SK-N-SH treated with all-trans-retinoic acid at 6 μM for 48 hours (cell line): ENCODE measurements around the gene CCDC85C.

Experiments used
- ATAC-seq: fragments of 200-7000 bp; cut with Tn5 transposase; 3 replicates; pipeline ENCODE4 v1.9.1; 2020; ENCODE audit warnings: mild to moderate bottlenecking, moderate library complexity
- ARNTL ChIP-seq: fragments of 450-650 bp; formaldehyde crosslinking; IDR thresholded peaks from 2 replicates; pipeline ENCODE4 v1.5.0; 2020; ENCODE audit warnings: low read depth, mild to moderate bottlenecking, moderate library complexity, borderline replicate concordance
- BACH2 ChIP-seq: fragments of 250-450 bp; sonication (Bioruptor Pico); IDR thresholded peaks from 2 replicates; pipeline ENCODE4 v1.9.0; 2021; ENCODE audit warnings: mild to moderate bottlenecking, borderline replicate concordance
- CSDC2 ChIP-seq: fragments of 250-450 bp; sonication (Bioruptor Pico); IDR thresholded peaks from 2 replicates; pipeline ENCODE4 v1.5.0; 2020; ENCODE audit warnings: mild to moderate bottlenecking, moderate library complexity
- ESRRG ChIP-seq: fragments of 250-450 bp; sonication (Bioruptor Pico); IDR thresholded peaks from 2 replicates; pipeline ENCODE4 v1.6.1; 2021; ENCODE audit warnings: mild to moderate bottlenecking
- GLIS3 ChIP-seq: fragments of 250-450 bp; sonication (Bioruptor Pico); IDR thresholded peaks from 2 replicates; pipeline ENCODE4 v1.5.0; 2020; ENCODE audit warnings: mild to moderate bottlenecking, moderate library complexity
- ISL1 ChIP-seq: fragments of 250-450 bp; sonication (Bioruptor Pico); IDR thresholded peaks from 2 replicates; pipeline ENCODE4 v2.1.2; 2022; ENCODE audit warnings: mild to moderate bottlenecking, moderate library complexity
- OSR1 ChIP-seq: fragments of 250-450 bp; sonication (Bioruptor Pico); IDR thresholded peaks from 2 replicates; pipeline ENCODE4 v1.8.0; 2022; ENCODE audit warnings: moderate library complexity, mild to moderate bottlenecking, inconsistent platforms
- POU6F1 ChIP-seq: fragments of 250-450 bp; sonication (Bioruptor Pico); IDR thresholded peaks from 2 replicates; pipeline ENCODE4 v1.8.0; 2021; ENCODE audit warnings: low read depth, mild to moderate bottlenecking, moderate library complexity, borderline replicate concordance
- PPARA ChIP-seq: fragments of 250-450 bp; sonication (Bioruptor Pico); IDR thresholded peaks from 2 replicates; pipeline ENCODE4 v1.5.0; 2020; ENCODE audit warnings: mild to moderate bottlenecking, borderline replicate concordance
- RARB ChIP-seq: fragments of 250-450 bp; sonication (Bioruptor Pico); IDR thresholded peaks from 2 replicates; pipeline ENCODE4 v1.8.0; 2021; ENCODE audit warnings: mild to moderate bottlenecking, moderate library complexity
- TCF4 ChIP-seq: fragments of 250-450 bp; sonication (Bioruptor Pico); IDR thresholded peaks from 2 replicates; pipeline ENCODE4 v1.8.0; 2021; ENCODE audit warnings: mild to moderate bottlenecking, moderate library complexity, borderline replicate concordance
- TOX ChIP-seq: fragments of 250-450 bp; sonication (Bioruptor Pico); IDR thresholded peaks from 2 replicates; pipeline ENCODE4 v1.8.0; 2021; ENCODE audit warnings: mild to moderate bottlenecking, moderate library complexity, borderline replicate concordance
- ZC3H10 ChIP-seq: fragments of 250-450 bp; sonication (Bioruptor Pico); IDR thresholded peaks from 2 replicates; pipeline ENCODE4 v1.5.1; 2021; ENCODE audit warnings: mild to moderate bottlenecking, moderate library complexity
- ZFP3 ChIP-seq: fragments of 250-450 bp; sonication (Bioruptor Pico); IDR thresholded peaks from 2 replicates; pipeline ENCODE4 v1.5.0; 2020; ENCODE audit warnings: mild to moderate bottlenecking, moderate library complexity
- ZFP30 ChIP-seq: fragments of 450-650 bp; formaldehyde crosslinking; IDR thresholded peaks from 2 replicates; pipeline ENCODE4 v1.5.0; 2022; ENCODE audit warnings: mild to moderate bottlenecking, moderate library complexity
- ZNF565 ChIP-seq: fragments of 450-650 bp; formaldehyde crosslinking; conservative IDR thresholded peaks from 2 replicates; pipeline ENCODE4 v1.5.0; 2020; ENCODE audit warnings: low read depth, mild to moderate bottlenecking, moderate library complexity
- ZNF8 ChIP-seq: fragments of 450-650 bp; formaldehyde crosslinking; IDR thresholded peaks from 2 replicates; pipeline ENCODE4 v1.5.0; 2020; ENCODE audit warnings: mild to moderate bottlenecking, moderate library complexity
- TF ChIP-seq, protein P1 (sequence below): fragments of 250-450 bp; sonication (Bioruptor Pico); IDR thresholded peaks from 2 replicates; pipeline ENCODE4 v1.8.0; 2020; ENCODE audit warnings: mild to moderate bottlenecking, moderate library complexity, borderline replicate concordance
- TF ChIP-seq, protein P2 (sequence below): fragments of 250-450 bp; sonication (Bioruptor Pico); IDR thresholded peaks from 2 replicates; pipeline ENCODE4 v1.5.1; 2020; ENCODE audit warnings: low read depth, mild to moderate bottlenecking, moderate library complexity
- TF ChIP-seq, protein P3 (sequence below): fragments of 250-450 bp; sonication (Bioruptor Pico); IDR thresholded peaks from 2 replicates; pipeline ENCODE4 v1.5.1; 2021; ENCODE audit warnings: mild to moderate bottlenecking, moderate library complexity

Gene CCDC85C

GRCh38 chr14:99511421-99512109, 92.4 kb downstream of the CCDC85C start (continued):
- TF ChIP-seq, protein P1, sequence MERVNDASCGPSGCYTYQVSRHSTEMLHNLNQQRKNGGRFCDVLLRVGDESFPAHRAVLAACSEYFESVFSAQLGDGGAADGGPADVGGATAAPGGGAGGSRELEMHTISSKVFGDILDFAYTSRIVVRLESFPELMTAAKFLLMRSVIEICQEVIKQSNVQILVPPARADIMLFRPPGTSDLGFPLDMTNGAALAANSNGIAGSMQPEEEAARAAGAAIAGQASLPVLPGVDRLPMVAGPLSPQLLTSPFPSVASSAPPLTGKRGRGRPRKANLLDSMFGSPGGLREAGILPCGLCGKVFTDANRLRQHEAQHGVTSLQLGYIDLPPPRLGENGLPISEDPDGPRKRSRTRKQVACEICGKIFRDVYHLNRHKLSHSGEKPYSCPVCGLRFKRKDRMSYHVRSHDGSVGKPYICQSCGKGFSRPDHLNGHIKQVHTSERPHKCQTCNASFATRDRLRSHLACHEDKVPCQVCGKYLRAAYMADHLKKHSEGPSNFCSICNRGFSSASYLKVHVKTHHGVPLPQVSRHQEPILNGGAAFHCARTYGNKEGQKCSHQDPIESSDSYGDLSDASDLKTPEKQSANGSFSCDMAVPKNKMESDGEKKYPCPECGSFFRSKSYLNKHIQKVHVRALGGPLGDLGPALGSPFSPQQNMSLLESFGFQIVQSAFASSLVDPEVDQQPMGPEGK (CRISPR knock-in tag), result no peak
- TF ChIP-seq ZNF8 (no peak), ARNTL (no peak), ZFP30 (CRISPR knock-in tag) (no peak), RARB (CRISPR knock-in tag) (no peak), ZNF565 (CRISPR knock-in tag) (no peak)
- TF ChIP-seq, protein P2, sequence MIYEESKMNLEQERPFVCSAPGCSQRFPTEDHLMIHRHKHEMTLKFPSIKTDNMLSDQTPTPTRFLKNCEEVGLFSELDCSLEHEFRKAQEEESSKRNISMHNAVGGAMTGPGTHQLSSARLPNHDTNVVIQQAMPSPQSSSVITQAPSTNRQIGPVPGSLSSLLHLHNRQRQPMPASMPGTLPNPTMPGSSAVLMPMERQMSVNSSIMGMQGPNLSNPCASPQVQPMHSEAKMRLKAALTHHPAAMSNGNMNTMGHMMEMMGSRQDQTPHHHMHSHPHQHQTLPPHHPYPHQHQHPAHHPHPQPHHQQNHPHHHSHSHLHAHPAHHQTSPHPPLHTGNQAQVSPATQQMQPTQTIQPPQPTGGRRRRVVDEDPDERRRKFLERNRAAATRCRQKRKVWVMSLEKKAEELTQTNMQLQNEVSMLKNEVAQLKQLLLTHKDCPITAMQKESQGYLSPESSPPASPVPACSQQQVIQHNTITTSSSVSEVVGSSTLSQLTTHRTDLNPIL (CRISPR knock-in tag), result no peak
- TF ChIP-seq, all 23 proteins: peak for 0

- TF ChIP-seq ISL1 (CRISPR knock-in tag), result no peak
- TF ChIP-seq, protein P2 (CRISPR knock-in tag), result no peak
- no peak for TF ChIP-seq ZFP30 (CRISPR knock-in tag)
- TF ChIP-seq OSR1 (CRISPR knock-in tag), result no peak
- no peak for TF ChIP-seq PPARA (CRISPR knock-in tag)
- TF ChIP-seq CSDC2 (CRISPR knock-in tag), result no peak
- TF ChIP-seq BACH2 (CRISPR knock-in tag), result no peak
- ATAC-seq, result no peak
Measured at GRCh38 chr14:99510556-99511139, 93.4 kb downstream of the CCDC85C start.

DNA sequence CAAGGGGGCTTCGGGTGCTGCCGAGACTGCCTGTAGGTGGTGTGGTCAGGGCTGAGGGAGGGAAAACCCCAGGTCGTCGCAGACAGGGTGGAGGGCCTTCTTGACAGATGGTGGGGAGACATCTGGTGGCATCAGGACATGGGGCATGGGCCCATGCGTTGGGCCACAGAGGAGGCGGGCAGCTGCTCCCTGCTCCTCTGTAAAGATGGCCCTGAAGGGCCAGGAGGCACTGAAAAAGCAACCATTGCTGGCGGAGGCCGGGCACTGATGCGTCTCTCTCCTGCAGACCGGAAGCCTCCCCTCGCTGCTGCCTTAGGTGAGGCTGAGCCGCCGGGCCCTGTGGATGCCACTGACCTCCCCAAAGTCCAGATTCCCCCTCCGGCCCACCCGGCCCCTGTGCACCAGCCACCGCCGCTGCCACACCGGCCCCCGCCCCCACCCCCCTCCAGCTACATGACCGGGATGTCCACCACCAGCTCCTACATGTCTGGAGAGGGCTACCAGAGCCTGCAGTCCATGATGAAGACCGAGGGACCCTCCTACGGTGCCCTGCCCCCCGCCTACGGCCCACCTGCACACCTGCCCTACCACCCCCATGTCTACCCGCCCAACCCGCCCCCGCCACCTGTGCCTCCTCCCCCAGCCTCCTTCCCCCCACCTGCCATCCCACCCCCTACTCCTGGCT, 94.0 kb downstream of the CCDC85C start:
- no peak for TF ChIP-seq ZFP3 (CRISPR knock-in tag)
- no peak for TF ChIP-seq BACH2 (CRISPR knock-in tag)
- TF ChIP-seq TCF4 (CRISPR knock-in tag), result no peak
- no peak for TF ChIP-seq GLIS3 (CRISPR knock-in tag)
- no peak for TF ChIP-seq ZNF8
- no peak for TF ChIP-seq ZFP30 (CRISPR knock-in tag)
- TF ChIP-seq TOX (CRISPR knock-in tag), result no peak
- TF ChIP-seq ZC3H10, result no peak
- no peak for TF ChIP-seq ISL1 (CRISPR knock-in tag)
- no peak for TF ChIP-seq ESRRG (CRISPR knock-in tag)
- TF ChIP-seq, protein P1 (CRISPR knock-in tag), result no peak
- TF ChIP-seq, protein P3, sequence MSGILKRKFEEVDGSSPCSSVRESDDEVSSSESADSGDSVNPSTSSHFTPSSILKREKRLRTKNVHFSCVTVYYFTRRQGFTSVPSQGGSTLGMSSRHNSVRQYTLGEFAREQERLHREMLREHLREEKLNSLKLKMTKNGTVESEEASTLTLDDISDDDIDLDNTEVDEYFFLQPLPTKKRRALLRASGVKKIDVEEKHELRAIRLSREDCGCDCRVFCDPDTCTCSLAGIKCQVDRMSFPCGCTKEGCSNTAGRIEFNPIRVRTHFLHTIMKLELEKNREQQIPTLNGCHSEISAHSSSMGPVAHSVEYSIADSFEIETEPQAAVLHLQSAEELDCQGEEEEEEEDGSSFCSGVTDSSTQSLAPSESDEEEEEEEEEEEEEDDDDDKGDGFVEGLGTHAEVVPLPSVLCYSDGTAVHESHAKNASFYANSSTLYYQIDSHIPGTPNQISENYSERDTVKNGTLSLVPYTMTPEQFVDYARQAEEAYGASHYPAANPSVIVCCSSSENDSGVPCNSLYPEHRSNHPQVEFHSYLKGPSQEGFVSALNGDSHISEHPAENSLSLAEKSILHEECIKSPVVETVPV, result no peak
- TF ChIP-seq ARNTL, result no peak
- TF ChIP-seq PPARA (CRISPR knock-in tag), result no peak
- TF ChIP-seq POU6F1 (CRISPR knock-in tag), result no peak
- TF ChIP-seq RARB (CRISPR knock-in tag), result no peak
- TF ChIP-seq, all 23 proteins: peak for 0
- no peak for ATAC-seq
